Peyer's patch (tissue), 4 donors: ENCODE results near the gene PPP2R2C.

ENCODE experiments used
- CTCF ChIP-seq, 6 experiments: fragments of 450-650 bp in 4 of 6; fragments of 200-600 bp in 2 of 6; sonication (generic) in 1 of 6; IDR thresholded peaks; one replicate each; pipeline ENCODE4 v1.5.1; 2017 to 2019; ENCODE audit warnings: antibody characterized with exemption in 6 of 6, mild to moderate bottlenecking in 3 of 6, moderate library complexity in 1 of 6
- POLR2A ChIP-seq, 2 donors: fragments of 450-650 bp; IDR thresholded peaks; one replicate each; pipeline ENCODE4 v1.5.1; 2017; ENCODE audit warnings: antibody characterized with exemption in 2 of 2, mild to moderate bottlenecking in 2 of 2, moderate library complexity in 2 of 2

GRCh38 chr4:6386091-6386490, 86.3 kb downstream of the PPP2R2C start:
- TF ChIP-seq POLR2A (IDR thresholded peaks at IDR 0.05) (no peak), CTCF (IDR thresholded peaks at IDR 0.05) (no peak)
